Testis (tissue), 3 donors: ENCODE data around the gene AGAP2. TPM values are rescaled to one million over a fixed set of nuclear protein-coding genes. Genes with fewer than 3 reads are reported as not detected.
A peak's percentile ranks its signal among the peaks of the same experiment; 100 is the strongest.

ENCODE experiments used
- DNase-seq: peaks from one replicate; pipeline ENCODE4 v3.0.0-alpha.2; 2019
- H3K27ac ChIP-seq, 2 donors: fragments of 200-600 bp; sonication (generic); one replicate each; pipeline ENCODE4 v1.5.1; 2019
- H3K27me3 ChIP-seq: fragments of 200-600 bp; sonication (generic); one replicate; pipeline ENCODE4 v1.5.1; 2019
- H3K36me3 ChIP-seq: fragments of 200-600 bp; sonication (generic); one replicate; pipeline ENCODE4 v1.5.1; 2017; ENCODE audit warnings: low read depth; ENCODE audit errors: missing control alignments
- H3K4me1 ChIP-seq: fragments of 200-600 bp; sonication (generic); one replicate; pipeline ENCODE4 v1.5.1; 2019
- H3K4me3 ChIP-seq, 2 donors: fragments of 200-600 bp; sonication (generic); one replicate each; pipeline ENCODE4 v1.5.1; 2017 to 2019
- H3K9me3 ChIP-seq: fragments of 200-600 bp; sonication (generic); one replicate; pipeline ENCODE4 v1.5.1; 2017
- CTCF ChIP-seq, 3 experiments: fragments of 450-650 bp in 2 of 3; fragments of 200-600 bp in 1 of 3; sonication (generic) in 1 of 3; IDR thresholded peaks; one replicate each; pipeline ENCODE4 v1.5.1; 2016 to 2019; ENCODE audit warnings: antibody characterized with exemption in 3 of 3, mild to moderate bottlenecking in 2 of 3, moderate library complexity in 1 of 3
- POLR2A ChIP-seq: fragments of 450-650 bp; IDR thresholded peaks from one replicate; pipeline ENCODE4 v1.6.1; 2017; ENCODE audit warnings: antibody characterized with exemption, mild to moderate bottlenecking, moderate library complexity
- WGBS, 2 donors: methylation state at CpG; one replicate each; pipeline ENCODE4 v1.1.5; 2018; 5-methylcytosine and 5-hydroxymethylcytosine counted together
- intact Hi-C: fragments of 100-400 bp; cut with DNase I; formaldehyde crosslinking; loops from one replicate; pipeline ENCODE4 v1.15.1; 2023; ENCODE audit warnings: low total_unique reads
- polyA plus RNA-seq: library from polyadenylated mRNA; stranded (reverse); fragments of 350-450 nt; fragmentation: Illumina TruSeq; extraction: RNeasy Lipid Tissue Mini Kit (QIAGEN cat#74804); gene quantifications from one replicate; pipeline ENCODE4 v1.2.3, GENCODE V29; 2014; ENCODE audit warnings: low read depth, low replicate concordance; ENCODE audit not compliant: insufficient read depth
- total RNA-seq, 2 donors: library from RNA; depleted of rRNA; stranded (reverse); fragments of >200 nt; gene quantifications; one replicate each; pipeline ENCODE4 v1.2.3, GENCODE V29; 2016

Gene AGAP2
- total and polyA plus RNA-seq, 3 donors from 2014 or later = 1.9 to 3.2 (median 2.7) TPM

- Histone ChIP-seq H3K36me3 (no peaks in the 10 kb centered on the region), H3K27me3 (no peaks in the 10 kb centered on the region), H3K4me1 (peaks cover 9% of the 10 kb centered on the region), H3K9me3 (no peaks in the 10 kb centered on the region), H3K27ac (no peak overlapping the region), H3K4me3 (no peak overlapping the region)
- intact Hi-C loops = no loop called here
- 86 to 87% methylated on average over 19 of the region's 19 CpGs for WGBS, 2 donors
- TF ChIP-seq CTCF (IDR thresholded peaks at IDR 0.05) = no peak
- TF ChIP-seq POLR2A = no peak
- DNase-seq = no peak
These were observed 7.0 kb downstream of the AGAP2 start for GRCh38 chr12:57731411-57732080.

GRCh38 chr12:57730336-57731067, 8.0 kb downstream of the AGAP2 start:
- 87 to 94% methylated on average over 13 of the region's 13 CpGs for WGBS, 2 donors
- H3K27me3 ChIP-seq = no peaks in the 10 kb centered on the region
- TF ChIP-seq CTCF (IDR thresholded peaks at IDR 0.05) (no peak), POLR2A (no peak)
- H3K9me3 ChIP-seq = no peaks in the 10 kb centered on the region
- no peak for DNase-seq
- H3K4me3 ChIP-seq = no peak overlapping the region
- H3K36me3 ChIP-seq = no peaks in the 10 kb centered on the region
- intact Hi-C loops = no loop called here
- H3K4me1 ChIP-seq = peaks cover 9% of the 10 kb centered on the region
- H3K27ac ChIP-seq = no peak overlapping the region

GRCh38 chr12:57729321-57729844, 9.2 kb downstream of the AGAP2 start:
- Histone ChIP-seq H3K27ac (no peak overlapping the region), H3K27me3 (no peaks in the 10 kb centered on the region), H3K36me3 (no peaks in the 10 kb centered on the region), H3K4me3 (no peak overlapping the region), H3K9me3 (no peaks in the 10 kb centered on the region), H3K4me1 (peaks cover 9% of the 10 kb centered on the region)
- intact Hi-C loops = no loop called here
- 64 to 65% methylated on average over 5 of the region's 5 CpGs for WGBS, 2 donors
- DNase-seq = no peak
- TF ChIP-seq CTCF (IDR thresholded peaks at IDR 0.05) (no peak), POLR2A (no peak)

- H3K4me3 ChIP-seq = no peak overlapping the region
- H3K27ac ChIP-seq = no peak overlapping the region
- H3K4me1 ChIP-seq = peaks cover 9% of the 10 kb centered on the region
- H3K27me3 ChIP-seq = no peaks in the 10 kb centered on the region
- 43 to 44% methylated on average over 13 to 21 of the region's 21 CpGs for WGBS, 2 donors
- H3K9me3 ChIP-seq = no peaks in the 10 kb centered on the region
- DNase-seq = peak; percentile 37
- intact Hi-C loops = no loop called here
- H3K36me3 ChIP-seq = no peaks in the 10 kb centered on the region
- TF ChIP-seq POLR2A = no peak
- TF ChIP-seq CTCF (IDR thresholded peaks at IDR 0.05) = no peak
These were observed 10.7 kb downstream of the AGAP2 start for GRCh38 chr12:57727758-57728395.
